SJCRH30 (cell line): ENCODE data around the gene OXGR1. TPM values are rescaled to one million over a fixed set of nuclear protein-coding genes. Genes with fewer than 3 reads are reported as not detected.

Source experiments
- DNase-seq, 2 experiments: peaks; one replicate each; pipeline ENCODE4 v3.0.0-alpha.2; 2015 to 2020
- H3K27ac ChIP-seq: fragments of 250-450 bp; sonication (Bioruptor Pico); 2 replicates; pipeline ENCODE4 v1.5.1; 2020; ENCODE audit warnings: mild to moderate bottlenecking, moderate library complexity
- H3K27me3 ChIP-seq: fragments of 250-450 bp; sonication (Bioruptor Pico); 2 replicates; pipeline ENCODE4 v1.5.1; 2020; ENCODE audit warnings: mild to moderate bottlenecking, moderate library complexity
- H3K36me3 ChIP-seq: fragments of 250-450 bp; sonication (Bioruptor Pico); 2 replicates; pipeline ENCODE4 v1.5.1; 2020; ENCODE audit warnings: mild to moderate bottlenecking, moderate library complexity
- H3K4me1 ChIP-seq: fragments of 250-450 bp; sonication (Bioruptor Pico); 2 replicates; pipeline ENCODE4 v1.5.1; 2020; ENCODE audit warnings: mild to moderate bottlenecking, moderate library complexity
- H3K4me3 ChIP-seq: fragments of 250-450 bp; sonication (Bioruptor Pico); 2 replicates; pipeline ENCODE4 v1.5.1; 2020; ENCODE audit warnings: mild to moderate bottlenecking, moderate library complexity
- H3K9me3 ChIP-seq: fragments of 250-450 bp; sonication (Bioruptor Pico); replicated peaks from 2 replicates; pipeline ENCODE4 v1.5.1; 2020; ENCODE audit warnings: mild to moderate bottlenecking, moderate library complexity
- total RNA-seq: library from RNA; depleted of rRNA; stranded (reverse); fragments of >200 nt; shearing (Covaris generic); gene quantifications from 2 replicates; pipeline ENCODE4 v1.2.3, GENCODE V29; 2014

OXGR1 gene
- total RNA-seq, 1 experiment from 2014 or later, result not detected

- DNase-seq, result no peak
- no peak overlapping the region for H3K4me3 ChIP-seq
- H3K27ac ChIP-seq, result no peak overlapping the region
- no peaks in the 10 kb centered on the region for H3K36me3 ChIP-seq
- H3K27me3 ChIP-seq, result no peaks in the 10 kb centered on the region
- no peaks in the 10 kb centered on the region for H3K4me1 ChIP-seq
- no peaks in the 10 kb centered on the region for H3K9me3 ChIP-seq
Observed at GRCh38 chr13:97017322-97017721, 23.0 kb upstream of the OXGR1 start.

GRCh38 chr13:97015661-97016350 lies 21.5 kb upstream of the OXGR1 start:
- DNase-seq, result no peak
- Histone ChIP-seq H3K27me3 (no peaks in the 10 kb centered on the region), H3K4me3 (no peak overlapping the region), H3K36me3 (no peaks in the 10 kb centered on the region), H3K27ac (no peak overlapping the region), H3K4me1 (no peaks in the 10 kb centered on the region), H3K9me3 (no peaks in the 10 kb centered on the region)

- no peak overlapping the region for H3K27ac ChIP-seq
- no peaks in the 10 kb centered on the region for H3K9me3 ChIP-seq
- DNase-seq, result no peak
- H3K4me1 ChIP-seq, result no peaks in the 10 kb centered on the region
- no peaks in the 10 kb centered on the region for H3K27me3 ChIP-seq
- H3K36me3 ChIP-seq, result no peaks in the 10 kb centered on the region
- no peak overlapping the region for H3K4me3 ChIP-seq
Observed at GRCh38 chr13:97012251-97013048, 18.2 kb upstream of the OXGR1 start.

- Histone ChIP-seq H3K4me1 (no peaks in the 10 kb centered on the region), H3K27me3 (no peaks in the 10 kb centered on the region), H3K4me3 (no peak overlapping the region), H3K27ac (no peak overlapping the region), H3K9me3 (no peaks in the 10 kb centered on the region), H3K36me3 (no peaks in the 10 kb centered on the region)
- no peak for DNase-seq
Observed at GRCh38 chr13:97011446-97012131, 17.3 kb upstream of the OXGR1 start.

GRCh38 chr13:97008643-97009042 lies 14.4 kb upstream of the OXGR1 start:
- no peak overlapping the region for H3K27ac ChIP-seq
- no peaks in the 10 kb centered on the region for H3K27me3 ChIP-seq
- peaks cover 7% of the 10 kb centered on the region for H3K4me1 ChIP-seq
- no peak for DNase-seq
- H3K36me3 ChIP-seq, result no peaks in the 10 kb centered on the region
- H3K9me3 ChIP-seq, result no peaks in the 10 kb centered on the region
- H3K4me3 ChIP-seq, result no peak overlapping the region

- Histone ChIP-seq H3K4me1 (peaks cover 7% of the 10 kb centered on the region), H3K36me3 (no peaks in the 10 kb centered on the region), H3K27me3 (no peaks in the 10 kb centered on the region; the same call in 1 of the 2 replicates), H3K4me3 (no peak overlapping the region), H3K27ac (no peak overlapping the region), H3K9me3 (no peaks in the 10 kb centered on the region)
- peak; percentile 6 to 10 for DNase-seq
Observed at GRCh38 chr13:97005625-97006262, 11.5 kb upstream of the OXGR1 start.

GRCh38 chr13:97004886-97005285 lies 10.6 kb upstream of the OXGR1 start:
- Histone ChIP-seq H3K4me1 (peaks cover 7% of the 10 kb centered on the region), H3K36me3 (no peaks in the 10 kb centered on the region), H3K9me3 (no peaks in the 10 kb centered on the region), H3K27ac (no peak overlapping the region), H3K27me3 (no peaks in the 10 kb centered on the region; the same call in 1 of the 2 replicates), H3K4me3 (no peak overlapping the region)
- DNase-seq, result no peak

- Histone ChIP-seq H3K4me3 (no peak overlapping the region), H3K27ac (no peak overlapping the region), H3K9me3 (no peaks in the 10 kb centered on the region), H3K4me1 (peaks cover 7% of the 10 kb centered on the region), H3K36me3 (no peaks in the 10 kb centered on the region), H3K27me3 (no peaks in the 10 kb centered on the region; the same call in 1 of the 2 replicates)
- DNase-seq, result no peak
Observed at GRCh38 chr13:97004096-97004876, 10.0 kb upstream of the OXGR1 start.

GRCh38 chr13:97003071-97003470 lies 8.8 kb upstream of the OXGR1 start:
- Histone ChIP-seq H3K27ac (no peak overlapping the region), H3K9me3 (no peaks in the 10 kb centered on the region), H3K27me3 (no peaks in the 10 kb centered on the region; the same call in 1 of the 2 replicates), H3K4me3 (no peak overlapping the region), H3K36me3 (no peaks in the 10 kb centered on the region), H3K4me1 (peaks cover 7% of the 10 kb centered on the region)
- DNase-seq, result no peak

- DNase-seq, result no peak
- no peaks in the 10 kb centered on the region for H3K9me3 ChIP-seq
- no peak overlapping the region for H3K4me3 ChIP-seq
- no peaks in the 10 kb centered on the region for H3K36me3 ChIP-seq
- no peak overlapping the region for H3K27ac ChIP-seq
- H3K27me3 ChIP-seq, result no peaks in the 10 kb centered on the region; the same call in 1 of the 2 replicates
- H3K4me1 ChIP-seq, result peaks cover 7% of the 10 kb centered on the region
Observed at GRCh38 chr13:97002581-97002980, 8.3 kb upstream of the OXGR1 start.

GRCh38 chr13:97001636-97002035 lies 7.4 kb upstream of the OXGR1 start:
- Histone ChIP-seq H3K27ac (no peak overlapping the region), H3K27me3 (no peaks in the 10 kb centered on the region; the same call in 1 of the 2 replicates), H3K4me3 (no peak overlapping the region), H3K36me3 (no peaks in the 10 kb centered on the region), H3K4me1 (peaks cover 7% of the 10 kb centered on the region), H3K9me3 (no peaks in the 10 kb centered on the region)
- no peak for DNase-seq

GRCh38 chr13:97000295-97000925 lies 6.1 kb upstream of the OXGR1 start:
- H3K27ac ChIP-seq, result no peak overlapping the region
- no peaks in the 10 kb centered on the region; the same call in 1 of the 2 replicates for H3K27me3 ChIP-seq
- no peak overlapping the region for H3K4me3 ChIP-seq
- H3K4me1 ChIP-seq, result peaks cover under 1% of the 10 kb centered on the region; the same call in 1 of the 2 replicates
- H3K9me3 ChIP-seq, result no peaks in the 10 kb centered on the region
- no peaks in the 10 kb centered on the region for H3K36me3 ChIP-seq
- no peak for DNase-seq

- no peaks in the 10 kb centered on the region for H3K36me3 ChIP-seq
- no peaks in the 10 kb centered on the region; the same call in 1 of the 2 replicates for H3K27me3 ChIP-seq
- DNase-seq, result no peak
- no peaks in the 10 kb centered on the region for H3K4me1 ChIP-seq
- no peak overlapping the region for H3K4me3 ChIP-seq
- no peak overlapping the region for H3K27ac ChIP-seq
- no peaks in the 10 kb centered on the region for H3K9me3 ChIP-seq
Observed at GRCh38 chr13:96999091-96999490, 4.8 kb upstream of the OXGR1 start.
